KOPT-K1 (cell line): ENCODE data around the gene ZNF219.
"Not testable (repeated sequence)": the region's sequence is repeated elsewhere in the genome, so short reads cannot be mapped to it uniquely, and the experiment has no call there.

Source experiments
- H3K27ac ChIP-seq: fragments of 200-600 bp; sonication (generic); 2 replicates; pipeline ENCODE4 v1.5.1; 2016; ENCODE audit warnings: antibody characterized with exemption, mild to moderate bottlenecking, low read depth, low read length; ENCODE audit not compliant: poor library complexity, severe bottlenecking
- H3K36me3 ChIP-seq: fragments of 200-600 bp; sonication (generic); 2 replicates; pipeline ENCODE4 v1.5.1; 2017; ENCODE audit warnings: antibody characterized with exemption, mild to moderate bottlenecking, low read length, moderate library complexity; ENCODE audit not compliant: insufficient read depth
- H3K9me3 ChIP-seq: fragments of 200-600 bp; sonication (generic); 2 replicates; pipeline ENCODE4 v1.5.1; 2017; ENCODE audit warnings: antibody characterized with exemption, low read length, mild to moderate bottlenecking; ENCODE audit not compliant: insufficient read depth, poor library complexity, severe bottlenecking

ZNF219 gene

DNA sequence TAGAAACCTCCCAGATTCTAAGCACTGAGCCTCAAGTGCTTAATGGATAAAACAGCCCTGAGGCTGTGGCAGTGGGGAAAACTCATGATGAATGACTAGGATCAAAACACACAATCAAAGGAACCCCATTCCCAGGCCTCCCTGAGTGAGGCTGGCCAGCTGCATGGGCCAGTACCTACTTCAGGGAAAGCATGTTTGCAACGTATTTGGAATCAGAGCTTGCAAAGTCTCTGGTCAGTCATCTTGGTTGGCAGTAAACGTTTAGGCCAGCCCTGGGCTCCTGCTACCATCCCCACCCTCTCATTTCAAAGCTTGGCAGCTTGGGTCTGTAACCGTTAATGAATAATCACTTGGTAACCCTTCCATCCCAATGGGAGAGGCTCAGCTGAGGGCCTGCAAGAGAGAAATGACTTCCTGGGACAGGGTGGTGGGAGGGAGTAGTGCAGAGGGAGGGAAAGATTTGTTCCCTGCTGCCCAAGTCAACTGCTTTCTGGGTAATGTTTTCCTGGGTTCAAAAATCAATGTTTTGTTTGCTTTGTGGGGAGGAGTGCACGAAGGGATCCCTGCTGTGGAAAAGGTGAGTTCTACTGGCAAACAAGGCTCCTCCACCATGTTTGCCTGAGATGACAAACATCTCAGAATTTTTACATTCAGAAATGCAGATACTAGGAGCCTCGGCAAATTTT lies 42.9 kb downstream of the ZNF219 start:
- Histone ChIP-seq H3K36me3 (no peaks in the 10 kb centered on the region), H3K9me3 (no peaks in the 10 kb centered on the region), H3K27ac (no peak overlapping the region)

DNA sequence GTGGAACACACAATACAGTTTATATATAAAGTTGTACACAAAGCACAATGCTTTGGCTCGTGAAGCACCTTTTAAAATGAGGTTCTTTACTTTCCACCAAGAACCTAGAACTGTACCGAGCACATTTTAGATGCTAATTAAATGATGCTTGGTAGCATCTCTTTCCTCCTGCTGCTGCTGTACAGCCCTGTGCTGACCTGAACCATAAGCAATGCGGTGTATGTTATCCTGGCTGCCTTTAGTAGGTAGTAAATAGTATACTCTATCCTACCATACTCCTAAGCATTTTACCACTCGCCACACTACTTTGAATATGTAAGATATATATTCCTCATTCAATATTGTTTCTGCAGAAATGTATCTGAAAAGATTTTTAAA lies 43.7 kb downstream of the ZNF219 start:
- Histone ChIP-seq H3K9me3 (no peaks in the 10 kb centered on the region), H3K36me3 (no peaks in the 10 kb centered on the region), H3K27ac (no peak overlapping the region)

DNA sequence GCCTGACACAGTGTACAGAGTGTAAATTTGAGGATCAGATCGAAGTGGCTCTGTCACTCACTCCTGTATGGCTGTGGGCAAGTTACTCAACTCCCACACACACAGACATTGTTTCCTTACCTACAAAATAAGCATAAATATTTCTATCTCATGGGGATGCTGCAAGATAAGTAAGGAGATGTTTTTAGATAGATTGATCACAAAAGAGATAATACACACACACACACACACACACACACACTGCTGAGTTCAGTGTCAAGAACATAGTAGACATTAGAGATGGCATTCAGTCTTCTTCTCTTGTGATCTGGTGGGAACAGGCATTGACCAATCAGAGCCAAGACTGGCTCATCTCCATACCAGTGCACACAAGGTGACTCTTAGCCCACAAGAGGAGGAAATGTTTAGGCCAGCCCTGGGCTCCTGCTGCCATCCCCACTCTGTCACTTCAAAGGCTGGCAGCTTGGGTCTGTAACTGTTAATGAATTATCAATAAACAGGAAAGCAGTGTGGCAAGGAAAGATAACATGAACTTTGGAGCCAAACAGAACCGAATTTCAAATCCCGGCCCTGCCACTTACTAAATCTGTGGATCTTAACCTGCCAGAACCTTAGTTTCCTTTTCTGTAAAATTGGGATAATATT lies 44.2 kb downstream of the ZNF219 start:
- no peak overlapping the region for H3K27ac ChIP-seq
- H3K9me3 ChIP-seq: no peaks in the 10 kb centered on the region
- H3K36me3 ChIP-seq: no peaks in the 10 kb centered on the region

DNA sequence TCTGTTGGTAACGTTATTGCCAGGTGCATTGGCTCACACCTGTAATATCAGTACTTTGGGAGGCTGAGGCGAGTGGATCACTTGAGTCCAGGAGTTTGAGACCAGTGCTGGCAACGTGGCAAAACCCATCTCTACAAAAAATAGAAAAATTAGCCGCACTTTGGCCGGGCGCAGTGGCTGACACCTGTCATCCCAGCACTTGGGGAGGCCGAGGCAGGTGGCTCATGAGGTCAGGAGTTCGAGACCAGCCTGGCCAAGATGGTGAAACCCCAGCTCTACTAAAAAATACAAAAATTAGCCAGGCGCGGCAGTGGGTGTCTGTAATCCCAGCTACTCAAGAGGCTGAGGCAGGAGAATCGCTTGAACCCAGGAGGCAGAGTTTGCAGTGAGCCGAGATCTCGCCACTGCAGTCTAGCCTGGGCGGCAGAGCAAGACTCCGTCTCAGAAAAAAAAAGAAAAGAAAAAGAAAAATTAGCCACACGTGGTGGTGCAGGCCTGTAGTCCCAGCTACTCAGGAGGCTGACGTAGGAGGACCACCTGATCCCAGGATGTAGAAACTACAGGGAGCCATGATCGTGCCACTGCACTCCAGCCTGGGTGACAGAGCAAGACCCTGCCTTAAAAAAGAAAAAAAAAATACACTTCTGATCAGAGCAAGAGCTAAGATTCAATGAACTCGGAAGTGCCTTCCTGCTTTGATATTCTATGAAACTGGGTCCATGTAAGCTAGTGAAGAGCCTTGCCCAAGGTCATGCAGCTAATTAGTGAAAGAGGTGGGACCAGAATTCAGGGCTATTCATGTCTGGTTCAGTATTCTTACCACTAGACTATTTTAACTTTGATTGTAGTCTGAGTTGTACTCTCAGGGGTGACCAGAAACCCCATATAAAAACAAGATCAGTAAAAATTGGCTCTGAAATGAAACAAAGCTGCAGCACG lies 45.0 kb downstream of the ZNF219 start:
- Histone ChIP-seq H3K27ac (no peak overlapping the region), H3K36me3 (no peaks in the 10 kb centered on the region), H3K9me3 (no peaks in the 10 kb centered on the region)

DNA sequence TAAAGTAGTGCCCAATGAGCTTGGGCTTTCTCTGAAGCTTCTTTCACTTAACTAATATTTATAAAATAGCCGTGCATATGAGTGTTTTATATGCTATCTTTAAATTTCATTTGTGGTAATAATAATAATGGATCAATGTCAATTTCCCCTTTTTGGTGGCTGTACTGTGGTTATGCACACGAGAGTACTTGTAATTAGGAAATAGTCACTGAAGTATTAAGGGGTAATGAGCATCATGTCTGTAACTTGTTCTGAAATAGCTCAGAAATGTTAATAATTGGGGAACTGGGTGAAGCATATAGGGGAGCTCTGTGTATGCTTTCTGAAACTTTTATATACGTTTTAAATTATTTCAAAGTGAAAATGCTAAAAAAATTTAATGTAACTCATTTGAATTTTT lies 47.9 kb downstream of the ZNF219 start:
- H3K36me3 ChIP-seq: no peaks in the 10 kb centered on the region
- H3K27ac ChIP-seq: no peak overlapping the region
- no peaks in the 10 kb centered on the region for H3K9me3 ChIP-seq

DNA sequence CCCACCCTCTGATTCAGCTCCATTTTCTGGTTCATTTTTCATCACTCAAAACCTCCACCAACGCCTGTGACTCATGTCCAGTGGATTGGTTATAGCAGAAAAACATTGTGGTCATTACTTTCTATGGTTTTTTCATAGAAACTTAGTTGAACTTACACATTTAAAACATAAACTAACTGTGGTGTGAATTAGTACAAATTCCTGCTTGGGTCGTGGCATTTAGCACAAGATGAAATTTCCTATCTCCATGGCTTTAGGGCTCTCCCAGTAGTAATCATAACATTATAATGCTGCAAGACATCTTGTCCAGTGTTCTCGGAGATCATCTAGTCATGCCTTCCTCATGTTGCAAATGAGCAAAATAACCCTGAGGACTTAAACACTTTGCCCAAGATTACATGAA lies 49.2 kb downstream of the ZNF219 start:
- Histone ChIP-seq H3K9me3 (no peaks in the 10 kb centered on the region), H3K27ac (no peak overlapping the region), H3K36me3 (no peaks in the 10 kb centered on the region)

DNA sequence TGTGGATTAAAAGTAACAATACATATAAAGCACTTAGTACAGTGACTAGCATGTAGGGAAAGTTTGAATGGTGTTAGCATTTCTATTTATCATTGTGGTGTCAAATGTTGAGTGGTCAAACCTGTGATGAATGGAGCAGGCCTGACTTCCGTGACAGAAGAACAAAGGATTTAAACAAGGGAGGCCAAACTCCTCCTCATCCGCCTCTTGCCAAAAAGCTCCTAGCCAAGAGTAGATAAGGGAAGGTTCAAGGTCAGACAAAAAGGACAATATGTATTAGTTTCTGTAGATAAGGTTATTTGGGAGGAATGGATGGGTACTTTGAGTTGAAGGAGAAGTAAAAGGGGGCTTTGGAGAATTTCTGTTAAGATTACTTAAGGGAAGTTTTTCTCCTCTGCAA lies 49.8 kb downstream of the ZNF219 start:
- H3K27ac ChIP-seq: no peak overlapping the region

DNA sequence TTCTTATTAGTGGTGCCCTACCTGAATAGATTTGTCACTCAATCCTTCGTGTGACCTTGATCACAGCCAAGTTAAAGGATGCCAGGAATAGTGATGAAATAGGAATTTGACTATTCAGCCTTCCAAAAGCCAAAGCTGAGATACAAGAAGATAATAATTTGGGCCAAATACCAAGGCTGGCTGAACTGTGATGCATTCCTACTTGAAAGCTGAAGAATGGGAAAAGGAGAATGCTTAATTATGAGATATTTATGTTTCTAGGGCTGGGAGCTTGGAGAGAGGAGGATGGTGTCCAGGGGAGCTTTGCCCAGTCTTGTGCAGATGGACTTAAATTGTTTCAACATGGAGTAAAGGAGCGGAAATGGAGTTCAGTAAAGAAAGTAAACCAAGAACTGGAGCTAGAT lies 51.1 kb downstream of the ZNF219 start:
- no peak overlapping the region for H3K27ac ChIP-seq
- no peaks in the 10 kb centered on the region for H3K9me3 ChIP-seq
- H3K36me3 ChIP-seq: no peaks in the 10 kb centered on the region

More for the DNA sequence above, 49.8 kb downstream of the ZNF219 start:
- H3K9me3 ChIP-seq: no peaks in the 10 kb centered on the region
- no peaks in the 10 kb centered on the region for H3K36me3 ChIP-seq

DNA sequence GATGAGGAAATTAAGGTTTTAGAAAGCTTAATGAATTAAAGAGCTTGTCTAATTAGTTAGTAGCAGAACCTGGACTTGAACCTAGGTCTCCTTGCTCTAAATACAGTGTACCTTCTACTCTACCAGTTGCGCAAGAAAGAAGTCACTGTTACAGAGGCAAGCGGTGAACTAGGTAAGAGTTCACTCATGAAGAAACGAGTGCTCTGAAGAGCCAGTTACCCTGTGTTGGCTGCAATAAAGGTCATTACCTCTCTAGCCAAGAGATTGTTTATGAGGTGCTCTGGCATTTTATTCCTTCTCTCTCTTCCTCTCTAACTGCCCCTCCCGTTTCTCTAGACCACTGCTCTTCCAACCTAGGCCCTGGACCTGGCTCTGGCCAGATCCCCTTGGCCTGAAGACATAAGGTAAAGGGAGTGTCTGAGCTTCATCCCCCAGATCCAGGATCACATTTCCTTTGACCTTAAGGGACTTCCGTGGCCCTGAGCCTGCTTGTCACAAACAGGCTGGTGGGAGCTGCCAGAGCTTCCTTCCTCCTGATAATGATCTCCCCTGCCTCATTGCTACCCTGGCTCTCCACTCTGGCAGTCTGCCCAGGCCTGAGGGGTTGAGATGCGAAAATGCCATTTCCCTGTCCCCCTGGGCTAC lies 54.4 kb downstream of the ZNF219 start:
- Histone ChIP-seq H3K36me3 (no peaks in the 10 kb centered on the region), H3K27ac (no peak overlapping the region), H3K9me3 (no peaks in the 10 kb centered on the region)

DNA sequence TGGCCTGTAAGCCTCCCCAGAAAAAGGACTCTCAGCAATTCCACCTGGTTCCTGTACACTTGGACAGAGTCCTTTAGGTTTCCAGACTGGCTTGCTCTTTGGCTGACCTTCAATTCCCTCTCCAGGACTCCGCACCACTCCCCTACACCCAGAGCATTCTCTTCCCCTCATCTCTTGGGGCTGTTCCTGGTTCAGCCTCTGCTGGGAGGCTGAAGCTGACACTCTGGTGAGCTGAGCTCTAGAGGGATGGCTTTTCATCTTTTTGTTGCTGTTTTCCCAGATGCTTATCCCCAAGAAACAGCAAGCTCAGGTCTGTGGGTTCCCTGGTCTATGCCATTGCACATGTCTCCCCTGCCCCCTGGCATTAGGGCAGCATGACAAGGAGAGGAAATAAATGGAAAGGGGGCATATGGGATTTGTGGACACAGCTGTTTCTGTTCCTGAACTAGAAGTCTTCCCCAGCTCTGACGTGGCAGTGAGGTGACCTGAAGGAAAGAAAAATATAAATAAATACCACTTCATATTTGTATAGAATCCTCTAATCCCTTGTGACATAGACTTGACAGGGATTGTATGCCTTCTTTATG lies 55.0 kb downstream of the ZNF219 start:
- no peak overlapping the region for H3K27ac ChIP-seq
- H3K36me3 ChIP-seq: no peaks in the 10 kb centered on the region

DNA sequence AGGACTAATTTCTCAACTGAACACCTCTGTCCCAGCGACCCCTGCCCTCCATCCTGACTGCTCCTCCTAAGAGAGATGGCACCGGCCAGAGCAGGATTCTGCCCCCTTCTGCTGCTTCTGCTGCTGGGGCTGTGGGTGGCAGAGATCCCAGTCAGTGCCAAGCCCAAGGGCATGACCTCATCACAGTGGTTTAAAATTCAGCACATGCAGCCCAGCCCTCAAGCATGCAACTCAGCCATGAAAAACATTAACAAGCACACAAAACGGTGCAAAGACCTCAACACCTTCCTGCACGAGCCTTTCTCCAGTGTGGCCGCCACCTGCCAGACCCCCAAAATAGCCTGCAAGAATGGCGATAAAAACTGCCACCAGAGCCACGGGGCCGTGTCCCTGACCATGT lies 55.5 kb downstream of the ZNF219 start:
- H3K9me3 ChIP-seq: no peaks in the 10 kb centered on the region
- no peak overlapping the region for H3K27ac ChIP-seq
- no peaks in the 10 kb centered on the region for H3K36me3 ChIP-seq

More for the DNA sequence above, 55.0 kb downstream of the ZNF219 start:
- H3K9me3 ChIP-seq: no peaks in the 10 kb centered on the region

DNA sequence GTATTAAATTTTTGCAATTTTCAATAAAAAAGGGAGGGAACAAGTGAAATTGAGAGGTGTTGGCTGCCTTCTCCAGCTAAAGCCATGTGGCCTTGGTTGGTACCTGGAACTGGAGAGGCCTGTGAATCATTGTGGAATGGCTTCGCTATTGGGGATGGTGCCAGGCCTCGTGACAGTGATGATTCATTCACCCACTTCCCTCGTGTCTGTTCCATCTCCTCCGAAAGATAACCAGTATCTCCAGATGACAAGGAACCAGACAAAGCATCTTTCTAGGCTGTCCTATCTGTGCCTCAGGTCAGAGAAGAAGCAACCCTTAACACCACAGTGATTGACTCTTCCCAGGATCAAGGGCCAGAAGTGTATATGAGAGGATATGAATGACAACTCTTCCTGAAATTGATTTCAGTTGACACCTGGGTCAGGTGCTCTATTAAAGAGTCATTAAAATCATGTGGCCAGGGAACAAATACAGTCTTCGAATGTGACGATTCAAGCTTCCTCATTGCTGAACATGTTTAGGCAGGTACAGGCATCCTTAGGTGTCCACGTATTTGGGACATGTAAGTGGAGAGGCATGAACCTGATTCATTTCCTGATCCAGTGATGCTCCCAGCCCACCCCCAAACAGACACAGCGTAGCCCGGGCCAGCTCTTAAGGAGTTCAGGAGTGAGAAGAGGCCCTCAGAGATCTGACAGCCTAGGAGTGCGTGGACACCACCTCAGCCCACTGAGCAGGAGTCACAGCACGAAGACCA lies 56.6 kb downstream of the ZNF219 start, which contains the start of gene RNASE7:
TSS of gene RNASE7 (plus strand) at position 687 of the 758 bp plus-strand sequence. CDS start 631 bp downstream, outside the sequence.
- Histone ChIP-seq H3K36me3 (no peaks in the 10 kb centered on the region), H3K9me3 (no peaks in the 10 kb centered on the region), H3K27ac (no peak within 1 kb of the TSS)

DNA sequence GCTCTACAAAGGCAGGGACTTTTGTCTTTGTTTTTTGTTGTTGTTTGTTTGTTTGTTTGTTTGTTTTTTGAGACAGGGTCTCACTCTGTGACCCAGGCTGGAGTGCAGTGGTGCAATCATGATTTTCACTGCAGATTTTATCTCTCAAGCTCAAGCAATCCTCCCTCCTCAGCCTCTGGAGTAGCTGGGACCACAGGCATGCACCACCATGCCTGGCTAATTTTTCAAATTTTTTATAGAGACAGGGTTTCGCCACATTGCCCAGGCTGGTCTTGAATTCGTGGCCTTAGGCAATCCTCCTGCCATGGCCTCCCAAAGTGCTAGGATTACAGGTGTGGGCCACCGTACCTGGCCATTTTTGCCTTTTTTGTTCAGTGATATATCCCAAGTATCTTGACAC lies 57.5 kb downstream of the ZNF219 start:
- H3K36me3 ChIP-seq, H3K27ac ChIP-seq, H3K9me3 ChIP-seq: not testable (repeated sequence)

DNA sequence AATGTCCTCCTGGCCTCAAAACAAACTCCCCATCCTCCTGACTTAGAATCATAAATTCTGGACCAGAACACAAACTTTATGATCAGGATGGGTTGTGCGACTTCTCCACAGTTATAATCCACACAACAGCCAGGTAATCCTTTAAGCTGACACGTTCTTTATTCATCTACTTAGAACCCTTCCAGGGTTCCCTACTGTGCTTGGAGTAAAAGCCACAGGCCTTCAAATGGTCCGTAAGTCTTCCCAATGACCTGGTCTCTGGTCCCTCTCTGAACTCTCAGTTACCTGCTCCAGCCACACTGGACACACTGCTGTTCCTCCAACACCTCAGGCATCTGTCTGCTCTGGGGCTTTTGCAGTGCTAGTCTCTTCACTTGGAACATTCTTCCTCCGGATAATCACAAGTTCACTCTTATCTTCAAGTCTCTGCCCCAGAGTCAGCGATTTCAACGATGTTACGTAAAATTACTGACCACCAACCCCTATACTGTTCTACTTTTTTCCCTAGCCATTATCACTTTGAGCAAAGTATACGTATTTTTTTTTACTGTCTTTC lies 58.0 kb downstream of the ZNF219 start:
- no peak overlapping the region for H3K27ac ChIP-seq
- H3K9me3 ChIP-seq: no peaks in the 10 kb centered on the region
- no peaks in the 10 kb centered on the region for H3K36me3 ChIP-seq
